Pulmonary artery endothelial cell (primary cell): ENCODE results near the gene KLHL29. TPM values are rescaled to one million over a fixed set of nuclear protein-coding genes. Genes with fewer than 3 reads are reported as not detected.

Source experiments
- DNase-seq: peaks from one replicate; pipeline ENCODE4 v3.0.0-alpha.2; 2011; ENCODE audit warnings: low read depth, low spot score
- total RNA-seq: library from RNA; depleted of rRNA; stranded (reverse); fragments of >200 nt; gene quantifications from 2 replicates; pipeline ENCODE4 v1.2.3, GENCODE V29; 2014

The KLHL29 gene
- total RNA-seq, 1 donor from 2014 or later: 4.2 TPM

- DNase-seq: no peak
These were observed 284.6 kb downstream of the KLHL29 start for GRCh38 chr2:23669413-23670244.

- DNase-seq: no peak
These were observed 285.2 kb downstream of the KLHL29 start for GRCh38 chr2:23670245-23670592.

- DNase-seq: no peak
These were observed 288.1 kb downstream of the KLHL29 start for GRCh38 chr2:23673082-23673481.

- no peak for DNase-seq
These were observed 289.1 kb downstream of the KLHL29 start for GRCh38 chr2:23673830-23674679.

GRCh38 chr2:23675506-23675905, 290.5 kb downstream of the KLHL29 start:
- no peak for DNase-seq

GRCh38 chr2:23677836-23678235, 292.9 kb downstream of the KLHL29 start:
- no peak for DNase-seq

- DNase-seq: no peak
These were observed 294.1 kb downstream of the KLHL29 start for GRCh38 chr2:23679044-23679443.

GRCh38 chr2:23680951-23681350, 296.0 kb downstream of the KLHL29 start:
- DNase-seq: no peak

- DNase-seq: no peak
These were observed 296.6 kb downstream of the KLHL29 start for GRCh38 chr2:23681356-23682140.

GRCh38 chr2:23682481-23682880, 297.5 kb downstream of the KLHL29 start:
- DNase-seq: no peak

GRCh38 chr2:23683001-23683400, 298.0 kb downstream of the KLHL29 start:
- DNase-seq: no peak

- DNase-seq: no peak
These were observed 299.6 kb downstream of the KLHL29 start for GRCh38 chr2:23684395-23685176.

- no peak for DNase-seq
These were observed 300.2 kb downstream of the KLHL29 start for GRCh38 chr2:23685181-23685580.

GRCh38 chr2:23685706-23686105, 300.7 kb downstream of the KLHL29 start:
- DNase-seq: no peak

GRCh38 chr2:23686405-23687029, 301.5 kb downstream of the KLHL29 start:
- DNase-seq: no peak

GRCh38 chr2:23687214-23687613, 302.2 kb downstream of the KLHL29 start:
- no peak for DNase-seq

GRCh38 chr2:23687713-23688112, 302.7 kb downstream of the KLHL29 start:
- DNase-seq: no peak

GRCh38 chr2:23688486-23689130, 303.6 kb downstream of the KLHL29 start:
- no peak for DNase-seq

- no peak for DNase-seq
These were observed 304.2 kb downstream of the KLHL29 start for GRCh38 chr2:23689131-23689700.

- no peak for DNase-seq
These were observed 304.9 kb downstream of the KLHL29 start for GRCh38 chr2:23689891-23690290.
